SK-N-SH treated with all-trans-retinoic acid at 6 μM for 48 hours (cell line): ENCODE results near the gene MUC21.

Source experiments
- CSDC2 ChIP-seq: fragments of 250-450 bp; sonication (Bioruptor Pico); IDR thresholded peaks from 2 replicates; pipeline ENCODE4 v1.5.0; 2020; ENCODE audit warnings: mild to moderate bottlenecking, moderate library complexity
- CSRNP3 ChIP-seq: fragments of 250-450 bp; sonication (Bioruptor Pico); IDR thresholded peaks from 2 replicates; pipeline ENCODE4 v1.5.1; 2021; ENCODE audit warnings: mild to moderate bottlenecking, moderate library complexity
- ISL1 ChIP-seq: fragments of 250-450 bp; sonication (Bioruptor Pico); IDR thresholded peaks from 2 replicates; pipeline ENCODE4 v2.1.2; 2022; ENCODE audit warnings: mild to moderate bottlenecking, moderate library complexity
- OSR1 ChIP-seq: fragments of 250-450 bp; sonication (Bioruptor Pico); IDR thresholded peaks from 2 replicates; pipeline ENCODE4 v1.8.0; 2022; ENCODE audit warnings: moderate library complexity, mild to moderate bottlenecking, inconsistent platforms
- PATZ1 ChIP-seq: fragments of 250-450 bp; sonication (Bioruptor Pico); IDR thresholded peaks from 2 replicates; pipeline ENCODE4 v1.8.0; 2020; ENCODE audit warnings: mild to moderate bottlenecking, moderate library complexity, borderline replicate concordance
- RARB ChIP-seq: fragments of 250-450 bp; sonication (Bioruptor Pico); IDR thresholded peaks from 2 replicates; pipeline ENCODE4 v1.8.0; 2021; ENCODE audit warnings: mild to moderate bottlenecking, moderate library complexity
- SNAI2 ChIP-seq: fragments of 250-450 bp; sonication (Bioruptor Pico); IDR thresholded peaks from 2 replicates; pipeline ENCODE4 v1.5.0; 2020; ENCODE audit warnings: mild to moderate bottlenecking, moderate library complexity
- TCF4 ChIP-seq: fragments of 250-450 bp; sonication (Bioruptor Pico); IDR thresholded peaks from 2 replicates; pipeline ENCODE4 v1.8.0; 2021; ENCODE audit warnings: mild to moderate bottlenecking, moderate library complexity, borderline replicate concordance
- ZC3H10 ChIP-seq: fragments of 250-450 bp; sonication (Bioruptor Pico); IDR thresholded peaks from 2 replicates; pipeline ENCODE4 v1.5.1; 2021; ENCODE audit warnings: mild to moderate bottlenecking, moderate library complexity
- ZFP3 ChIP-seq: fragments of 250-450 bp; sonication (Bioruptor Pico); IDR thresholded peaks from 2 replicates; pipeline ENCODE4 v1.5.0; 2020; ENCODE audit warnings: mild to moderate bottlenecking, moderate library complexity
- ZNF565 ChIP-seq: fragments of 450-650 bp; formaldehyde crosslinking; conservative IDR thresholded peaks from 2 replicates; pipeline ENCODE4 v1.5.0; 2020; ENCODE audit warnings: low read depth, mild to moderate bottlenecking, moderate library complexity
- ZNF70 ChIP-seq: fragments of 450-650 bp; formaldehyde crosslinking; IDR thresholded peaks from 2 replicates; pipeline ENCODE4 v1.5.0; 2020; ENCODE audit warnings: mild to moderate bottlenecking, moderate library complexity
- ZNF8 ChIP-seq: fragments of 450-650 bp; formaldehyde crosslinking; IDR thresholded peaks from 2 replicates; pipeline ENCODE4 v1.5.0; 2020; ENCODE audit warnings: mild to moderate bottlenecking, moderate library complexity

GRCh38 chr6:30944051-30944450 lies 39.5 kb upstream of the MUC21 start:
- TF ChIP-seq ZNF70 (no peak), PATZ1 (CRISPR knock-in tag) (no peak), CSDC2 (CRISPR knock-in tag) (no peak), ZNF565 (no peak), ZNF8 (CRISPR knock-in tag) (no peak), TCF4 (CRISPR knock-in tag) (no peak), ZC3H10 (no peak), ZFP3 (CRISPR knock-in tag) (no peak), OSR1 (CRISPR knock-in tag) (no peak), ISL1 (CRISPR knock-in tag) (no peak), SNAI2 (no peak), CSRNP3 (no peak), RARB (CRISPR knock-in tag) (no peak)
